Heart right ventricle (tissue), 16 donors: Measurements from ENCODE around the gene SERTAD4. TPM values are rescaled to one million over a fixed set of nuclear protein-coding genes. Genes with fewer than 3 reads are reported as not detected.

ENCODE experiments used
- ATAC-seq, 8 donors: fragments of 200-7000 bp; cut with Tn5 transposase; one replicate each; pipeline ENCODE4 v1.9.1; 2020; ENCODE audit warnings: mild to moderate bottlenecking in 8 of 8, moderate library complexity in 8 of 8, moderate number of reproducible peaks in 1 of 8
- DNase-seq, 2 donors: peaks; one replicate each; pipeline ENCODE4 v3.0.0-alpha.2; 2020
- H3K27ac ChIP-seq, 10 donors: fragments of 200-600 bp; sonication (generic) in 2 of 10; one replicate each; pipeline versions ENCODE4 v1.5.0 to v1.8.0; 2020 to 2022; ENCODE audit warnings: mild to moderate bottlenecking in 3 of 10
- H3K27me3 ChIP-seq, 7 donors: fragments of 200-600 bp; one replicate each; pipeline ENCODE4 v1.8.0; 2021 to 2022; ENCODE audit warnings: mild to moderate bottlenecking in 2 of 7
- H3K36me3 ChIP-seq, 9 donors: fragments of 200-600 bp; sonication (generic) in 1 of 9; one replicate each; pipeline versions ENCODE4 v1.5.0 to v1.8.0; 2020 to 2022; ENCODE audit warnings: mild to moderate bottlenecking in 2 of 9
- H3K4me1 ChIP-seq, 9 donors: fragments of 200-600 bp; sonication (generic) in 1 of 9; one replicate each; pipeline versions ENCODE4 v1.5.0 to v1.8.0; 2020 to 2022; ENCODE audit warnings: mild to moderate bottlenecking in 4 of 9
- H3K4me3 ChIP-seq, 10 donors: fragments of 200-600 bp; sonication (generic) in 2 of 10; one replicate each; pipeline versions ENCODE4 v1.5.0 to v1.8.0; 2020 to 2022; ENCODE audit warnings: mild to moderate bottlenecking in 7 of 10, moderate library complexity in 2 of 10
- H3K9me3 ChIP-seq, 11 donors: fragments of 200-600 bp in 10 of 11; sonication (generic) in 2 of 11; one replicate each; pipeline versions ENCODE4 v1.5.0 to v1.8.0; 2013 to 2022; ENCODE audit warnings: mild to moderate bottlenecking in 2 of 11, control low read depth in 1 of 11, moderate library complexity in 1 of 11
- CTCF ChIP-seq, 9 donors: fragments of 200-600 bp; sonication (generic) in 2 of 9; IDR thresholded peaks; one replicate each; pipeline versions ENCODE4 v1.5.0 to v1.8.0; 2021 to 2022; ENCODE audit warnings: antibody characterized with exemption in 9 of 9, mild to moderate bottlenecking in 5 of 9, moderate library complexity in 1 of 9
- WGBS, 2 donors: extraction: QIAGEN DNeasy Blood & Tissue Kit; methylation state at CpG; one replicate each; pipeline ENCODE4 v1.1.7; 2013; ENCODE audit warnings: inconsistent platforms in 1 of 2; 5-methylcytosine and 5-hydroxymethylcytosine counted together
- intact Hi-C, 10 donors: fragments of 100-400 bp; cut with DNase I; formaldehyde crosslinking; loops; one replicate each; pipeline versions ENCODE4 v1.11.1 to v1.14.2; 2022
- polyA plus RNA-seq, 2 donors: library from polyadenylated mRNA; stranded (reverse); fragments of 200-250 nt; gene quantifications; one replicate each; pipeline ENCODE4 v1.2.3, GENCODE V29; 2013
- total RNA-seq, 10 donors: library from RNA; stranded (reverse); fragmentation: NEBNext Ultra II Directional in 3 of 10; extraction: Animal tissue kit (Norgen Biotek cat#: 25700) in 3 of 10; gene quantifications; one replicate each; pipeline versions ENCODE4 v1.2.1 to v1.2.4, GENCODE V29; 2021 to 2023
- donor health status: Arrhythmogenic right ventricular cardiomyopathy.
- donor health status: ischemic (EF 13 %, LVEDD 7.1; RV severe dilation, severe dysfunction).
- donor health status: healthy with polysubstance abuse.
- donor health status: DM: no; HTN: yes; CAD: no.
- donor health status: DM: no; HTN: no; CAD: no.
- donor health status: ischemic (EF 25% LVEDD 6.9; RV normal size, moderate dysfunction).
- donor health status: ischemic (EF 25% LVEDD 5.7; RV mildly dilated, moderate dysfunction).
- donor health status: healthy.
- donor health status: DM: yes; HTN: yes; CAD: no.
- donor health status: Ischemic cardiomyopathy.
- donor health status: ischemic (EF 35%, LVEDD 5.7; RV mildly dilated, moderate dysfunction).
- donor health status: nonischemic (EF 11% LVEDD 7.7; RV severe dilation, severe dysfunction).
- donor health status: DM: yes; HTN: yes; CAD: no.
- donor health status: PGD.
- donor health status: ischemic (EF 29% LVEDD 5.4; RV normal size, mild dysfunction).
- donor health status: nonischemic (EF 23%, LVEDD 6.1; RV moderate dilation, normal function).

The SERTAD4 gene
- total and polyA plus RNA-seq, 12 donors = 1.5 to 5.4 (median 2.4) TPM

GRCh38 chr1:210257698-210258529, 25.3 kb downstream of the SERTAD4 start:
- Histone ChIP-seq H3K27ac (peak overlapping the region in 1 of 10 donors; percentile 86), H3K27me3 (peaks cover 0 to 33% (median 12%) of the 10 kb centered on the region in 7 donors), H3K36me3 (no peaks in the 10 kb centered on the region), H3K9me3 (no peaks in the 10 kb centered on the region), H3K4me1 (peaks cover 0 to 36% (median 20%) of the 10 kb centered on the region in 9 donors), H3K4me3 (no peak overlapping the region)
- ATAC-seq (no peak), DNase-seq (no peak)
- intact Hi-C loops = loop anchor here in 1 of 10 donors (2.0 kb wide), 1 partner anchor 35 kb away; no protein-coding TSS in a partner anchor
- WGBS, 2 donors = 88 to 89% methylated on average over 13 of the region's 13 CpGs
- no peak for TF ChIP-seq CTCF (IDR thresholded peaks at IDR 0.05)

GRCh38 chr1:210259561-210259960, 27.0 kb downstream of the SERTAD4 start:
- intact Hi-C loops = loop anchor here in 1 of 10 donors (2.0 kb wide), 1 partner anchor 33 kb away; no protein-coding TSS in a partner anchor
- 60% methylated on average over 4 of the region's 4 CpGs for WGBS, 2 donors
- no peaks in the 10 kb centered on the region for H3K9me3 ChIP-seq
- DNase-seq (no peak), ATAC-seq (peak in 2 of 8 donors; percentile 19 to 63)
- H3K4me3 ChIP-seq = no peak overlapping the region
- H3K4me1 ChIP-seq = peaks cover 0 to 43% (median 26%) of the 10 kb centered on the region in 9 donors
- no peak for TF ChIP-seq CTCF (IDR thresholded peaks at IDR 0.05)
- no peaks in the 10 kb centered on the region for H3K36me3 ChIP-seq
- H3K27me3 ChIP-seq = peaks cover 0 to 19% (median 0%) of the 10 kb centered on the region in 7 donors
- H3K27ac ChIP-seq = peak overlapping the region in 6 of 10 donors; percentile 2 to 86 (median 30)

- Histone ChIP-seq H3K4me1 (peaks cover 0 to 45% (median 26%) of the 10 kb centered on the region in 9 donors), H3K27me3 (peaks cover 0 to 15% (median 0%) of the 10 kb centered on the region in 7 donors), H3K4me3 (no peak overlapping the region), H3K9me3 (no peaks in the 10 kb centered on the region), H3K27ac (peak overlapping the region in 6 of 10 donors; percentile 2 to 86 (median 30)), H3K36me3 (no peaks in the 10 kb centered on the region)
- DNase-seq = no peak
- intact Hi-C loops = no loop called here
- no peak for ATAC-seq
- WGBS, 2 donors = 47 to 59% methylated on average over 4 of the region's 4 CpGs
- no peak for TF ChIP-seq CTCF (IDR thresholded peaks at IDR 0.05)
Measured at GRCh38 chr1:210260096-210260495, 27.5 kb downstream of the SERTAD4 start.

GRCh38 chr1:210262167-210262896, 29.7 kb downstream of the SERTAD4 start:
- H3K36me3 ChIP-seq = no peaks in the 10 kb centered on the region
- 38 to 55% methylated on average over 8 of the region's 8 CpGs for WGBS, 2 donors
- no peaks in the 10 kb centered on the region for H3K9me3 ChIP-seq
- TF ChIP-seq CTCF (IDR thresholded peaks at IDR 0.05) = no peak
- H3K4me3 ChIP-seq = peak overlapping the region in 1 of 10 donors; percentile 6
- peaks cover 0 to 10% (median 3%) of the 10 kb centered on the region in 7 donors for H3K27me3 ChIP-seq
- H3K27ac ChIP-seq = peak overlapping the region in 9 of 10 donors; percentile 13 to 86 (median 72)
- intact Hi-C loops = loop anchor here in 1 of 10 donors (2.0 kb wide), 1 partner anchor 30 kb away; the partner anchor contains the start of gene SERTAD4
- ATAC-seq = peak; percentile 66 to 88 (median 84)
- peak; percentile 27 to 67 for DNase-seq
- H3K4me1 ChIP-seq = peaks cover 0 to 52% (median 26%) of the 10 kb centered on the region in 9 donors
